GM12892 (cell line): ENCODE results near the gene S100PBP.

ENCODE experiments used
- POLR2A ChIP-seq: IDR thresholded peaks from 2 replicates; pipeline ENCODE4 v1.6.1; 2011; ENCODE audit warnings: low read depth, low read length, control low read depth
- POLR2AphosphoS5 ChIP-seq: IDR thresholded peaks from 2 replicates; pipeline ENCODE4 v1.6.1; 2011; ENCODE audit warnings: low read depth, low read length, control low read depth
- TAF1 ChIP-seq: IDR thresholded peaks from 2 replicates; pipeline ENCODE4 v1.6.1; 2011; ENCODE audit warnings: low read depth, mild to moderate bottlenecking, control low read depth, low read length, borderline replicate concordance

DNA sequence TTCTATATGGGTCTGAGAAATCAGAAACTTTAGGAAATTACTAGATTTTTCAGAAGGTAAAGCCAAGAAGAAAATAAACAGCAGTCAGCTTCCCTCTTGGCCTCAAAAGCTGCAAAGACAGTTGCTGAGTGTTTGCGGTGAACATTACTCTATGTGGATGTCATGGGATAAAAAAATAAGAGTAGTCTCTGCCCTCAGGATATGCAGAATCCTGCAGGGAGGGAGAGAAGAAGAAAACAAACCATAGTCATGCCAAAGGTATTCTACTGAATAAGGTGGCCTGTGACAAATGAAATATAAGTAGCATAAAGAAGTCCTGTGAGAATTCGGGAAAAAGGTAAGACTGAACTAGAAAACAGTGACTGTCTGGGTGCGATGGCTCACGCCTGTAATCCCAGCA is 19.3 kb upstream of the S100PBP start:
- TF ChIP-seq POLR2A (no peak), POLR2AphosphoS5 (no peak), TAF1 (no peak)
